GM19455 (cell line): ENCODE results near the gene TMOD2.
"Not testable (repeated sequence)": the region's sequence is repeated elsewhere in the genome, so short reads cannot be mapped to it uniquely, and the experiment has no call there.

Experiments
- ATAC-seq: cut with Tn5 transposase; IDR thresholded peaks from one replicate; pipeline ENCODE4 v1.9.1; 2021; ENCODE audit not compliant: unreplicated experiment

The TMOD2 gene

GRCh38 chr15:51768018-51768417 is 16.6 kb downstream of the TMOD2 start:
- no peak for ATAC-seq

- ATAC-seq = no peak
These were observed 19.5 kb downstream of the TMOD2 start for GRCh38 chr15:51770902-51771301.

- no peak for ATAC-seq
These were observed 20.4 kb downstream of the TMOD2 start for GRCh38 chr15:51771773-51772172.

GRCh38 chr15:51774916-51775315 is 23.5 kb downstream of the TMOD2 start:
- no peak for ATAC-seq

GRCh38 chr15:51775967-51776816 is 24.8 kb downstream of the TMOD2 start:
- peak; percentile 79 for ATAC-seq

GRCh38 chr15:51776952-51777569 is 25.7 kb downstream of the TMOD2 start:
- no peak for ATAC-seq

- ATAC-seq = no peak
These were observed 29.2 kb downstream of the TMOD2 start for GRCh38 chr15:51780636-51781035.

- ATAC-seq = no peak
These were observed 30.1 kb downstream of the TMOD2 start for GRCh38 chr15:51781506-51781905.

GRCh38 chr15:51782357-51782896 is 31.0 kb downstream of the TMOD2 start:
- no peak for ATAC-seq

- no peak for ATAC-seq
These were observed 32.6 kb downstream of the TMOD2 start for GRCh38 chr15:51783967-51784366.

GRCh38 chr15:51787130-51787529 is 35.7 kb downstream of the TMOD2 start:
- not testable (repeated sequence) for ATAC-seq

GRCh38 chr15:51792474-51792873 is 41.1 kb downstream of the TMOD2 start:
- ATAC-seq = not testable (repeated sequence)

- no peak for ATAC-seq
These were observed 42.3 kb downstream of the TMOD2 start for GRCh38 chr15:51793521-51794305.

GRCh38 chr15:51796847-51797401 is 45.5 kb downstream of the TMOD2 start:
- ATAC-seq = no peak

GRCh38 chr15:51798281-51798680 is 46.9 kb downstream of the TMOD2 start:
- no peak for ATAC-seq

GRCh38 chr15:51799282-51800252 is 48.2 kb downstream of the TMOD2 start:
- no peak for ATAC-seq

GRCh38 chr15:51801391-51801835 is 50.0 kb downstream of the TMOD2 start:
- no peak for ATAC-seq

GRCh38 chr15:51802593-51802992 is 51.2 kb downstream of the TMOD2 start:
- ATAC-seq = no peak

GRCh38 chr15:51803965-51804364 is 52.6 kb downstream of the TMOD2 start:
- ATAC-seq = no peak

GRCh38 chr15:51806123-51806522 is 54.7 kb downstream of the TMOD2 start:
- no peak for ATAC-seq
